Suppressor macrophage treated with lipopolysaccharide for 1 hour (primary cell): ENCODE data around the gene RNF149.
A peak's percentile ranks its signal among the peaks of the same experiment; 100 is the strongest.
"Not testable (repeated sequence)": the region's sequence is repeated elsewhere in the genome, so short reads cannot be mapped to it uniquely, and the experiment has no call there.

Source experiments
- DNase-seq, 3 donors: peaks; one replicate each; pipeline ENCODE4 v3.0.0-alpha.2; 2020 to 2022

Gene RNF149, protein sequence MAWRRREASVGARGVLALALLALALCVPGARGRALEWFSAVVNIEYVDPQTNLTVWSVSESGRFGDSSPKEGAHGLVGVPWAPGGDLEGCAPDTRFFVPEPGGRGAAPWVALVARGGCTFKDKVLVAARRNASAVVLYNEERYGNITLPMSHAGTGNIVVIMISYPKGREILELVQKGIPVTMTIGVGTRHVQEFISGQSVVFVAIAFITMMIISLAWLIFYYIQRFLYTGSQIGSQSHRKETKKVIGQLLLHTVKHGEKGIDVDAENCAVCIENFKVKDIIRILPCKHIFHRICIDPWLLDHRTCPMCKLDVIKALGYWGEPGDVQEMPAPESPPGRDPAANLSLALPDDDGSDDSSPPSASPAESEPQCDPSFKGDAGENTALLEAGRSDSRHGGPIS

DNA sequence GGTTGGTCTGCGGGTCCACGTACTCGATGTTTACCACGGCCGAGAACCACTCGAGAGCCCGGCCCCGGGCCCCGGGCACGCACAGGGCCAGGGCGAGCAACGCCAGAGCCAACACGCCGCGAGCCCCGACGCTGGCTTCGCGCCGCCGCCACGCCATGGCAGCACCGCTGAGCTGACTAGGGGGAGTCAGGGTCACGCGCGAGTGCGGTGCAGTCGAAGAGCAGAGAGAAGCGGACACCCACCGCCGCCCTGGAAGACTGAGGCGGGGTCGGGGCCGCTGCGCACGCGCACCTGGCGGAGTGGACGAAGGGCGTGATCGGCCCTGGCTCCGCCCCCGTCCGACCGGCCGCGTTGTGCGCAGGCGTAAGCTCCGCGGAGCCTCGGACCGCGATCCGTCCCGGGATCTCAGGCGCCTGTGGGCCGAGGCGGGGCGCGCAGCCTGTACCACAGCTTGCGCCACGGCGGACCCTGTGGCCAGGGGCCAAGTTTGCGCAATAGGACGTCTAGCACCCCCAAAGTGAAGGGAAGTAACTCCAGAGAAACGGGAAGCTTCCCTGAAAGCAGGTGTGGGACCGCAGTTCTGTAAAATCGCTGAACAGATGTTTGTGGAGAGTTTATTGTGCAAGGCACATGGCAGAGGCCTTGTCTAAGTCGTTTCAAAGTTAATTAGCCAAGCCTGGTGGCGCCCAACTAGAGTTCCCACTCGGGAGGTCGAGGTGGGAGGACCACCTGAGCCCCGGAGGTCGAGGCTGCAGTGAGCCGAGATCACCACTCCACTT is at the start of gene RNF149:
Gene RNF149 (minus strand): TSS at position 270 of the 779 bp plus-strand sequence. CDS start 113 bp downstream, at position 157.
- DNase-seq, result peak; percentile 97 to 99 (median 99)

DNA sequence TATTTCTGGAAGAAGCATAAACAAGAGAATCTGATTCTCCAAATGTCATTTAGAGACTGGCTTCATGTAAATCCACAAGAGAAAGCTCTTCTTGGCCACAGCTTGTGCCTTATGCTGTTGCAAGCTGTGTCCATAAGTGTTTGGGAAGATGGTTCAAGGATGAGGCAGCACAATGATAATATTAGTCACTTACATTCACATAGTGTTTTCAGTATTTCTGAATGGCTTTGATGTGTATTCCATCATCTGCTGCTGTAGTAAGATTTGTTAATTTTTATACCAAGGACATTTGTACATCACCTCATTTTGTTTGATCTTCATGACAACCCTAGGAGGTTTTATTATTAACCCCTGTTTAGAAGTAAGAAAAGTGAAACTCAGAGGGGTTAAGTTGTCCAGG is 48.9 kb upstream of the RNF149 start:
- no peak for DNase-seq

DNA sequence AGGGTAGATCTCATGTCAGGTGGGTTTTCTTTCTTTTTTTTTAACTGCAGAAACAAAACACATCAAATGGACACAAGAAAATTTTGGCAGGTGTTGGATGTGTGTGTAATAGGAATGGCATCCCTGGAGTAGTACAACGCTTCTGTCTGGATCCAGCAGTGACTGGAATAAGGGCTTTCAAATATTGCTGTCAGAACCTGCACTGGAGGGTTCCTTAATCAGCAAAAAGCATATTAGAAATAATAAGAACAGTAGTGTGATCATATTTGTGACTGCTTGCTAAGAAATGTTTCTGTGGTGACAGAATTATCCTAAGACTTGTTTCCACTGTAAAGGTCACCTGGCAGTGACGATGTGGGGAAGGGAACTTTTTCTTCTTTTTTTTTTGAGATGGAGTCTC is 48.0 kb upstream of the RNF149 start:
- no peak for DNase-seq

DNA sequence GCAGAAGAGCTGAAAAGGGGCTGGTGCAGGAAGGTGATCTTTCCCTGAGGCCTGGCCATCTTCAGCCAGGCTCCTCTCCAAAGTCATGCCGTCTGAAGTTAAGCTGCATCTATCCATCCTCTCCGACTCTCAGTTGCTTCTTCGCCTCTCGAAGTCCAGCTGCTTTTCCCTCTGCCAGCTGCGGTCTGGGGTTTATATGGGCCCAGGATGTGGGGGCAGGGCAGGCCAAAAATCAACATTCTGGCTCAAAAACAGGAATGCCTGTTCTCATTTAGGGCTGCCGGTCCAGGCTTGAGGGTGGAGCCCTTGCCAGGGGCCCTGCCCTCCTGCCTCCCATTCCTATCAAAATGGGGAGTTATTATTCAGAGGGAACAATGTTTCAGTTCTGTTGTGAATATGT is 47.6 kb upstream of the RNF149 start:
- DNase-seq, result no peak

DNA sequence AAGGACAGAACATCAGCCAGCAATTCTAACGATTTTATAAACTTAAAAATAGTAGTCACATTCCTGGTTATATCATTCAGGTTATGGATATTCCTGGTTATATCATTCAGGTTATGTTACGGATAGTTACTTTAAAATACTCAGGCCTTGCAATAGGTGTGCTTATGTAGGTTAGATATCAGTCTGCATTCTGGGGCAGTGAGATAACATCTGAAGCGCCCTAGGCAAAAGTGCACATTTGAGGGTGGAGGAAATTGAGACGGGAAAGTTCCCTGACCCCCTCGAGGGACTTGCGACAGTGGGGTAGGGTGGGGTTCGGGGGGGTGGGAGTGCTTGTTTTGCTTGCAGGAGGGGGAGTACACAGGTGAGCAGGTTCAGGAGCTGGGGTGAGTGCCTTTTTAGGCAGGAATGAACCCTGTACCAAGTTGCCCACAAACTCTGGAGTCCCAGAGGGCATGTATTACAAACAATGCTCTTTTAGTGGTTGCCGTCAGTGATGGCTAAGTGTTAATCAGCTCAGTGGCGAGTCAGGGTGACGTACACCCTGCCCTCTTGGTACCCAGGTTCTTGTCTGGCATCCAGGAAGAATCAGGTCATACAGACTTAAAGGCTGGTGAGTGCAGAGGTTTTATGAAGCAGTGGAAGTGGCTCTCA is 47.0 kb upstream of the RNF149 start:
- no peak for DNase-seq

DNA sequence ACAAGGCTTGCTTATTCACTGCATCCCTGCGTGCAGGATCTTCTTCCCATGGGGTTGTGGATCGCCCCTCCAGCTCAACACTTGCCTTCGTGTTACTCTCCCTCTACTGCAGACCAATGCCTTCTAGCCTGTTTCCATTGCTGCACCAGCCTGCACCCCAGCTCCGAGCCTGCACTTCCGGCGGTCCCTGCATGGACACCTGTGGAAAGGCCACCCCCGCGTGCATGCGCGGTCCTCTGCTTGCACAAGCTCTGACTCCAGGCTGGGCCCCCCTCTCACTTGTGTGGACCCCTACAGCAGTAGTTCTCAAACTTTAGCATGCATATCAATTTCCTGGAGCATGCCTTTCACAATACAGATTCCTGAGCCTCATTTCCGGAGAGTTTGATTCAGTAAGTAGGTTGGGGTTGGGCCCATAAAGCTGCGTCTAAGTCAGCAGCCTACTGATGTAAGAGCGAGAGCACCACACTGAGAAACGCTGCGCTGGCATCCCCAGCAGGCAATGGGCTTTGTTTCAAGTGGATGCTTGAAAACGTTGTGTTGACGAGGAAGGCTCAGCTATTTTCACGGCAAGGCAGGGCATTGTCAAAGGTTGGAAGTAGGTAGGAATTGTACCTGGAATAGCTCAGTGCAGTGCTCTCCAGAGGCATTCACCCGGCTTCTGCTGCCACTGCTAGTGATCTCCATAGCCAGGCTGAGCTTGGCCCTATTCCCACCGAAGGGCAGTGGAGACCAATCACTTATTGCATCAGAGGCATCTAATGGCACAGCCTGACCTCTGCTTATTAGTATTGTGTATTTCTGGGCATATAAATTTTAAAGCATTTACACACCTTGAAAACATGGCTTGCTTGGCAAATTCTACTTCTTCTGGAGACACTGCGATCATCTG is 46.2 kb upstream of the RNF149 start:
- no peak for DNase-seq

DNA sequence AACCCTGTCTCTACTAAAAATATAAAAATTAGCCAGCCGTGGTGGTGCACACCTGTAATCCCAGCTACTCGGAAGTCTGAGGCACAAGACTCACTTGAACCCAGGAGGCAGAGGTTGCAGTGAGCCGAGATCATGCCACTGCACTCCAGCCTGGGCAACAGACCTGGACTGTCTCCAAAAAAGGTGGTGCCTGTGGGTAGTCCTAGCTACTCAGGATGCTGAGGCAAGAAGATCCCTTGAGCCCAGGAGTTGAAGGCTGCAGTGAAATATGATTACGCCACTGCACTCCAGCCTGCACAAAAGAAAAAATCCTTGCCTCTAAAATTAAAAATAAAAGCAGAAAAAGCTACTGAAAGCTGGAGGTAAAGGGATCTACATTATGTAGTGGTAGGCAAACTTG is 44.1 kb upstream of the RNF149 start:
- DNase-seq, result not testable (repeated sequence)

DNA sequence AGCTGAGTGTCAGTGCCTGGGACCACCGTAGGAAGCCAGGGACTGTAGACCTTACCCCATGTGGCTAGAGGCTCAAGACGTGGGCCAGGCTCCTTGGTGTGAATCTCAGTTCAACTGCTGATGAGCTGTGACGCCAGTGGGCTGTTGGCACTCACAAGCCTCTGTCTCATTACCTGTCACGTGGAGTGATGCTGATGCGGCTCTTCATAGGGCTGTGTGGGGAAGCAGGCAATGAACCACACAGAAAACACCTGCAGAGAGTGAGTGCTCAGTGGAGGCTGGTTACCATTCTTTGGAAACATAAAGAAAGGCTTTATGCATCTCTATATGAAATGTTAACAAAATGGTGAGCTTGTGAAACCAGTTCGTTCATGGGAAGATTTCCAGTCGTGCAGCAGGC is 42.7 kb upstream of the RNF149 start:
- DNase-seq, result no peak

DNA sequence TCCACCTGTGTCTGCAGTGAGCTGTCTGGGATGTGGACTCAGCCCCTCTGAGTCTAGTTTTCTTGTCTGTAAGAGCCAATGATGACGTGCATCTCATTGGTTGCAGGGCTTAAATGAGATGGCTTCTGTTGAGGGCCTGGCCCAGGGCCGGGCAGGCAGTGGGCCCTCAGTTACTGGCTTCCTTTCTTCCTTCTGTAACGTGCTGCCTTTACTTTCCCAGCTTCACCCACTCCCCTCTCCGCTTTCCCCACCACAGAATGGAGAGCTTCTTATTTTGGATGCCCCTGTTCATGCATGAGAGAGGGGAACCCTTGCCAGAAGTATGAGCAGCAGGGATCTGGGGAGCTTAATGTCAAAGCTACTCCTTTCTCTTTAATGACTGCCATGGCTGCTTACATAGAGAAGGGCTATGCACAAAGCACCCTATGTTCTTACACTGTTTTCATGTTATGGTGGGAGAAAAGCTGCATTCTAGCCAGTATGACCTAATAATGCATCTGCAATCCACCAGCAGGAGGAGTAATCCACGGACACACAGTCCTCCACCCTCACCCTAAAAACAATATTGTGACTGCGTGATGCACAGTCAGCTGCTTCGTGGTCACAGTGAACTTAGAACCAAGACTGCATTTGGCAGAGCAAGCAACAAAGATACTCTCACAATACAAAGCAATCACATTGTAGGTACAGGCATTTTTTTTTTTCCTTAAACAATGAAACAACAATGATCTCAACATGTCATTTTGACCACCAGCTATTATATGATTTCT is 41.6 kb upstream of the RNF149 start:
- DNase-seq, result peak; percentile 84 to 90 (median 86)

DNA sequence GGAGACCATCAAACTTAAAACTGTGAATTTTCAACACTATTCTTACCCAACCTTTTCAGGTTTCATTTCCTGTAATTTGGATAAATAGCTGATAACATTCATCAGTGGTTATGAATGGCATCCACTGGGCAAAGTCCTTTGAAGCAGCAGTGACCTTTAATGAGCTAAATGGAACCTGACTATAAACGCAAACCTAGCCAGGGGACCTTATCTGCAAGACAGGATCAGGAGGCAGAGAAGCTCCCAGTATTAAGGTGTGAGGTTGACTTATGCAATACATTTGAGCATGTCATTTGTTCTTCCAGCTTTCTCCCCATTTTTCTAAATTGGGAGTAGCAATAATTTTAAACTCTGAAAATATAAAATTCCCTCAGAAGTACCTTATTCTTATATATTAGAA is 40.4 kb upstream of the RNF149 start:
- DNase-seq, result peak in 1 of 3 donors; percentile 20

DNA sequence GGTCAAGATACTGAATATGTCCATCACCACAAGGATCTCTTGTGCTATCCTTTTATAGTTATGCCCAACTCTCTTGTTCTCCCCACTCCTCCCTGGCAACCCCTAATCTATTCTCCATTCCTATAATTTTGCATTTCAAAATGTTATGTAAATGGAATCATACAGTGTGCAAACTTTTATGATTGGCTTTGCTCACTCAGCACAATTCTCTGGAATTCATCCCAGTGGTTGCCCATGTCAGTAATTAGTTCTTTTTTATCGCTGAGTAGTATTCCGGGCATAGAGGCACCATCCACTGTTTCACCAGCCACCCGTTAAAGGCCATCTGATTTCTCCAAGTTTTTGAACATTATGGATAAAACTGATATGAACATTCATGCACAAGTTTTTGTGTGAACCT is 38.4 kb upstream of the RNF149 start:
- no peak for DNase-seq

DNA sequence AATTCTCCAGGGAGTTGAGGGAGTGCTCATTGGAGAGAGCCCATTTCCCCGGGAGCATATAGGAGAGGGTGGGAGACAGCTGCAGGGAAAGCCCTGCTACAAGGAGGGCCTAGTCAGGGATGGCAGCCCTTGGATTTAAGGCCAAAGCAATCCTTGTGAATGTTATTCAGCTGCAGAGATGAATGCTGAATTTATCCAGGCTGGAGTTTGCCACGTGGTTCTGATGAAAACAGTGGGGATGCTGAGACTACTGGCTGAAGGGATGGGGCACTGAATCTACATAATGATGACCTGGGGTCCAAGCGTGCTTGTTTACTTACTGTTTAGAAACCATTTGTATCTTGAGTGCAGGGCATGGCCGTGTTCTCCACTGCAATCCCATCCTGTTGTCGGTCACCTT is 35.6 kb upstream of the RNF149 start:
- no peak for DNase-seq

DNA sequence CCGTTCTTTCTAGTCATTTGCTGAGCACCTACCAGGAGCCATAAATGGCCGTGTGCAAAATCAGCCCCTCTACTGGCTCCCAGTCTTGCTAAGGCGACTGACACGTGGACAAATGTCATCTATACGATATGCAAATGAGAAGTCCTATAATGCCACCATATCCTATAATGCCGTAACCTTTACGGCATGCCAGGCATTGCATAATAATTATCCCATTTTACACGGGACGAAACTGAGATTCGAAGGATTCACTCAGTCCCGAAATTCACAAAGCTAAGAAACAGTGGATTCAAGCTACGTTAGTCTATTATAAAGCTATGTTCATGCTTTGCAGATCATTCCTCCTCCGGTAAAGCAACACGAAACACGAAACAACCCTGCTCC is 34.1 kb upstream of the RNF149 start:
- no peak for DNase-seq

DNA sequence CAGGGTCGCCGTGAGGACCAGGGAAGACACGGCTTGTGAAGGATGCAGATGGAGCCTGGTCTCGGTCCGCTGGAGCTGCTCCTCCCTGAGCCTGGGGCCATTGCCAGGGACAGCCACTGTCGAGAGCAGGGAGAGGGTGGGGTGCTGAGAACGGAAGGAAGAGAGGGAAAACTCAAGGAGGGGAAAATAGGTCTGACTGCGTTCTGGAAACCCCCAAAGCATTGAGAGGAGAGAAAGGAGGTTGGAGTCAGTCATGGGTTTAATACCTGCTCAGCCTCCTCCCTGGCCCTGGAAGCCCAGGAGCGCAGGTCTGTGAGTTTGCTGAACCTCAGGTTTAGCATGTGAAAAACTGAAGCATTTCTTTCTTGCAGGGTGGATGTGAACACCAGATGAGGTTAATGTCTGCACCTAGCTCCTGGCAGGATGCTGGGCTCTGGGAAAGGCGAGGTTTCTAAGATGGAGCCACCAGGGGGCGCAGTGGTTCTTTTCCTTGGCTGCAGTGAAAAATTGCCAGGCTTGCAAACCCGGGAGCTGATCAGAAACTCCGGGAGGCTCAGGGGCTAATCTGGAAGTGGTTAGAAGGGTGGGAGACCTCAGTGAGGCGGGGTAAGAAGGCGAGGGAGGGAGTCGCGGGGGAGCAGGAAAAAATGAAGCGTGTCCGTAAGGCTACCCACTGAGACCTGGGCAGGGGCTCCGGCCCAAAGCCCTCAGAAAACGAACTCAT is 33.6 kb upstream of the RNF149 start:
- peak; percentile 78 to 93 (median 89) for DNase-seq

DNA sequence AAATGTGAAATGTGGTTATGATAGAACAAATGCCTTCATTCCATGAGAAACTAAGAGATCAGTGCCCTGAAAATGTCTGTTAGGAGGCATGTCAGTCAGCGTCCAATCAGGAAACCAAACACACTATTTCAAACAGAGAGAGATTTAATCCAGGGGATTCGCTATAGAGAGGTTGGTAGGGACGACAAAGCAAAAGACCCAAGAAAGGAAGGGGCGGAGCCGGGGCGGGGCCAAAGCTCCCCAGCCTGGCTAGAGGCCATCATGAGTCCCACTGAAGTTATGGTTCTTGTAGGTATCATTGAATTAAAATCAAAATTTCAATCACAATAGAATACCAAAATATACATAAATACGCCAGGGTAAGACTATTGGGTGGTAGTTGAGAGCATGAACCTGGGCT is 32.9 kb upstream of the RNF149 start:
- peak in 1 of 3 donors; percentile 27 for DNase-seq

DNA sequence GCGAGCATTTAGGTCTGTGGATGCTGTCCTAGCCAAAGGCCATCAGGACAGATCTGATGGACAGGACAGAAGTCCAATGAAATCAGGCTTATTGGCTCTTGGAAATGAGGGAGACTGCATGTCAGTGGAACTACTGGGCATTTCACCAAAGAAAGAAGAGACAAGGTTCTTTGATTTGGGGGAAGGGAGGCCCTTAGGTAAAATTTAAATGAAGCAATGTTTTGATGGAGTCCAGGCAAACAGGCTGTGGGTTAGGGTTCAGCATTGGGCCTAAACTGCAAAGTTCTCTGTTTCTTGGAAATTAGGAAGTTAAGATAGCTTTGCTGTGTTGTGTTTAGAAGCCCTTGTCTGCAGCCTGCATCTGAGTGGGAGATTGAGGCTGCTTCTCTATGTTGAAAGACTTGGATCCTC is 31.6 kb upstream of the RNF149 start:
- peak; percentile 39 to 50 (median 46) for DNase-seq

DNA sequence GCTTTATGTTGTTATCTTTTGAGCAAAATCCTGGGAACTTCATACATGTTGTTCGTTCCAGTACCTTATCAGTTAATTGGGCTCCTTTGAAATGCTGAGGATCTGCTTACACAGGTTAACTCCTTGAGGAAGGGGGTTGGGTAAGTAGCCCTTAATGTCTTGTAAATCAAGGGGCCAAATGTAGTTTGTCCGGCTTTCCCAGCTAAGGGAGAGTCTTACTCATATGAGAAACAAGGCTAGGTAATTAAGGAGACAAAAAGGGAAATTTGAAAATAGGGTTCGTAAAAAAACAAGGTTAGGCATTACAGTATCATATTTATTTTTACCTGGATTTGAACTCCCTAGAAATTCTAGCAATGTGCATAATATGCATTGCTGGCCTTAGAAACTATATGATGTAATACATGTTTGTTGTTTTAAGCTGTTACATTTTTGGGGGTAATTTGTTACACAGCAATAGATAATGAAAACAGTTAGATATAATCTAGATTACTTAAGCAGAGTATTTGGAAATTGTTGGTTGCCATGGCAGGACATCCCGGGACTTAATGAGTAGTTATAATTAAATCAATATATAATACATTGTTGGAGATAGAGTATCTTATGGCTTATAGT is 30.9 kb upstream of the RNF149 start:
- DNase-seq, result no peak

DNA sequence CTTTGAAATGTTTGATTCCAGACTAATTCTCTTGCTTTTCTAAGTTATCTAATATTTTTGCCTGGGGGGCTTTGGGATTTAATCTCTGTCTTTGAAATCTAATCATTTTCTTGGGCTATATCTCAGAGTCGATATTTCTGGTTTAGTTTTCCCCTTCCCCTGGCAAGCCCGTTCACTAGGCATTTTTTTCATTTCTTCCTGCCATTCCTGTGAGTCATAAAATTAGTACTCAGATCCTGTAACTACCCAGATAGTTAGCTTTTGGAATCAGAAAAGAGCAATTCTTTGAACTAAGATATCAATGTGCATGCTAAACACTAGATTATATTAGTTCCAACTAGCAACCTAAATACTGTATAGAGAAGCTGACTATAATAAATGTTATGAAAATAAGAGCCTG is 29.4 kb upstream of the RNF149 start:
- DNase-seq, result no peak

DNA sequence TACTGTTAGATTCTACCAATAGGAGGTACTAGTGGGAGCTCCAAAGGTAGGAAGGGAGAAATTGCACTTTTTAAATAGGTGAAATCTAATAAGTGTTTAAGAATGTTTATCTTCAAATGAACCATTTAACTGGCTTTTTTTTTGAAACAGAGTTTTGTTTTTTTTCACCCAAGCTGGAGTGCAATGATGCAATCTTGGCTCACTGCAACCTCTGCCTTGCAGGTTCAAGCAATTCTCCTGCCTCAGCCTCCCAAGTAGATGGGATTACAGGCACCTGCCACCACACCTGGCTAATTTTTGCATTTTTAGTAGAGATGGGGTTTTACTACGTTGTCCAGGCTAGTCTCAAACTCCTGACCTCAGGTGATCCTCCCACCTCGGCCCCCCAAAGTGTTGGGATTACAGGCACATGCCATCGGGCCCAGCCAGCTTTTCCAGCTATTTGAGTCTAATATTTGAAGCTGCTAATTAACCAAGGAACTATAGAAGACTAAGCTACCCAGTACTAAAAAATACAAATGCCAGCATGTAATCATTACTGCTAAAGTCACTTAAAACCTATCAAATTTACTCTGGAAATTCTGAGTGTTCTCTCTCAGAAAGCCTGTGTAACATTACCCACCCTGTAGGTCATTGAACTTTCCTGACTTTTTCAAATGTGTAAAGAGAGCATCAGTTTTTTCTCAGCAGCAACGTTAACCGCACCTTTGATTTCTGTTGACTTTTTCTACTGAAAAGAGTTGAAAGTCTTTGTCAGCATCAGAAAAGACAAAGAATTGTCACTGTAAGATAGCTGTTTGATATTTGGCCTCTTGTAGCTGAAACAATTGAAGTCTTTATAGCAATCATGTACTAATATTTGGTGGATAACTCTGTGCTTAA is 24.6 kb upstream of the RNF149 start:
- DNase-seq, result no peak

DNA sequence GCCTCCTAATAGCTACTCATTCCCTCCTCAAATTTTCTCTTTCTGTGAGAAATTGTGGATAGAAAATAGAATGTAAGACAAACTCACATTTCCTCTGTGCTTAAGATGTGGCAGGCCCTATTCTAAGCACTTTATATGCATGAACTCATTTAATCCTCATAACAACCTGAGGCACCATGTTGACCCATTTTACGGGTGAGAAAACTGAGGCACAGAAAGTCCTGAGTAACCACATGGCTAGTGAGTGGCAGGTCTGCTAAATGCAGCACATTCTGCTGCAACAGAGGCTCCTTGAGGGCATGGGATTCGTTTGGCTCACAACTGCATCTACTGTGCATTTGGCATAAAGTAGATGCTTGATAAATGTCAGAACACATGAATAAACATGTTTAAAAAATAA is 22.7 kb upstream of the RNF149 start:
- no peak for DNase-seq
